ENCODE results near the gene FAM72A.
"Not testable (repeated sequence)": the region's sequence is repeated elsewhere in the genome, so short reads cannot be mapped to it uniquely, and the experiment has no call there.

DNA sequence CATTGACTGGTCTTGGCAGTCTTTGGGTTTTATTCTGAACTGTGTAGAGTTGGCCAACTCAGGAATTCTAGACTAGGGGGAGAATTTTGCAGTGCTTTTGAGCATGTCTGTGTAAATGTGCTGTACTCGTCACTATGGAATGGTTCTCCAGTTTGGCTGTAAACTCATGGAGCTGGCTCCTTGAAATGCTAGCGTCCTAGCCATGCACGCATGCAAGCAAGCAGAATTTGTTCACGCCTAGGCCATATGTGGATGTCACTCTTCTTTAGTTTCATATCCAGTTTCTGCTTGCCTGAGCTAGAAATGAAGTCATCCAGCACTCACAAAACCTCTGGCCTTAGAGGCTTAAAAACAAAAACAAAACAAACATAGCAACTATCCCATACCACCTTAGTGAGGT, 37.6 kb upstream of the FAM72A start:
- TF ChIP-seq CTCF, POLR2AphosphoS5, POLR2A (IDR thresholded peaks at IDR 0.05): not testable (repeated sequence)
